DMS53 (cell line): ENCODE data around the gene TRIM2.

Source experiments
- DNase-seq: peaks from one replicate; lab custom pipeline; 2025; lab: John Stamatoyannopoulos, UW

The TRIM2 gene

DNA sequence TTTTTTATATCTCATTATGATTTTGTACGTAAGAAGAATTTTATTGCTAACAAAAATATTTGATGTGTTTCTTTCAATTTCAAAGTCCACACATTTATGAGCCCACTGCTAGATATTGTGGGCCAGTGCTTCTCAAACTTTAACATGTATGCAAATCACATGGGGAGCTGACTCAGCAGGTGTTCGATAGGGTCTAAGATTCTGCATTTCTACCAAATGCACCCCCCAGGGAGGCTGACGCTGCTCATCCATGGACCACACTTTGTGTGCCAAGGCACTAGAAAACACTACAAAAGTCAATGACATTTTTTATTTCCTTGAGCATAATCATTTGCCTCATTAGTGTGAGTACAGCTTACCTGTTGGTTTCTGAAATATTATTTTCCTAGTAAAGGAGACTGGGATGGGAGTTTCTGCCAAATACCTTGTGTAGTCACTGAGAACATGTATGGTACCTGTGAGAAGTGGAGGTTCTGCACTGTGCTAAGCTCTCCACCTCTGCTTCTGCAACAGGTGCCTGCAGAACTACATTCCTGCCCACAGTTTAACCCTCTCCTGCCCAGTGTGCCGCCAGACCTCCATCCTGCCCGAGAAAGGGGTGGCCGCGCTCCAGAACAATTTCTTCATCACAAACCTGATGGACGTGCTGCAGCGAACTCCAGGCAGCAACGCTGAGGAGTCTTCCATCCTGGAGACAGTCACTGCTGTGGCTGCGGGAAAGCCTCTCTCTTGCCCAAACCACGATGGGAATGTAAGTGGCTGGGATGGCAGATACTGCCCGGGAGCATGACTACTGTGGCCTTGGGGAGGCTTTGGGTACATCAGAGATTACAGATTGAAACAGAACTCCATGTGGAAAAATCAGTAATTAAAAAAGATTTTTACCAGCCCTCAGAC, 71.4 kb downstream of the TRIM2 start:
- no peak for DNase-seq

DNA sequence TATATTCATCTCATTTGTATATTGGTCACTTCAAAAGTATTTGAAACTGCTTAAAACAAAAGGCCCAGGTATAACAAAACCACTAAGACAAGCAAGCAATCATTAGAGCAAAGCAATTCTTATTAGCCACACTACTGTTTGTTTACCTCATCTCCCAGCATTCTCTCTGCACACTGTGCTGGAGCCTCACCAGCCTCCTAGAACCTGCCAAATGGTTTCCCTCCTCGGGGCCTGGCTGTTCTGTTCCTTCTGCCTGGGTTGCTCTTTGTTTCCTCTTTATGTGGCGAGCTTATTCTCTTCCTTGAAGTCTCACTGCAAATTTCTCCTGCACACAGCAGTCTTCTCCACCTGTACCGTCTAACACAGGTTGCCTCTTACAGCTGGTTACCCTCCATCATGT, 72.7 kb downstream of the TRIM2 start:
- no peak for DNase-seq

DNA sequence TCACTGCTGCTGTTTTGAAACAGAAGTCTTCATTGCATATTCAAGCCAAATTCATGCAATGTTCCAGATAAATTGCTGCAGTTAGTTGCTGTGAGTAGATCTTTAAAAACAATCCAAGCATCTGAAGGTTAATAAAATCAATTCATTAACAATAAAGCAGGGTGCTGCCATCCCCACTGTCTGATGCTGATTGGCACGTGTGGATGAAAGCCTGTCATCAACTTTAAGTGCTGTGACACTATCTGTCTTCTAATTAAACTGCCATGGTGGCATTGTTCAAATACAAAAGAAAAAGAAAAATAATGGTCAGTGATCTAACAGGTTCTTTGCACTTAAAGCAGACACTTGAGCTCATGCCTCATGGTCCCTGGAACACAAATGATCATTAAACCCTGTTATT, 77.2 kb downstream of the TRIM2 start:
- DNase-seq: no peak

- no peak for DNase-seq
Observed at GRCh38 chr4:153282023-153282422, 77.8 kb downstream of the TRIM2 start.

DNA sequence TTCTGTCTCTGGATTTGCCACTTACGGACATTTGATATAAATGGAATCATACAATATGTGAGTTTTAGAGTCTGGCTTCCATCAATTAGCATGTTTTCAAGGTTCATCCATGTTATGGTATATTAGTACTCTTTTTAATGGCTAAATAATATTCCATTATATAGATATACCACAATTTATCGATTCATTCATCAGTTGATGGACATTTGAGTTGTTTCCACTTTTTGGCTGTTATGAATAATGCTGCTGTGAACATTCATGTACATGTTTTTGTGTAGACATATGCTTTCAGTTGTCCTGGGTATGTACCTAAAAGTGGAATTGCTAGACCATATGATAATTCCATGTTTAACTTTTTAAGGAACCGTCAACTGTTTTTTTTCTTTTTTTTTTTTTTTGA, 79.0 kb downstream of the TRIM2 start:
- no peak for DNase-seq

DNA sequence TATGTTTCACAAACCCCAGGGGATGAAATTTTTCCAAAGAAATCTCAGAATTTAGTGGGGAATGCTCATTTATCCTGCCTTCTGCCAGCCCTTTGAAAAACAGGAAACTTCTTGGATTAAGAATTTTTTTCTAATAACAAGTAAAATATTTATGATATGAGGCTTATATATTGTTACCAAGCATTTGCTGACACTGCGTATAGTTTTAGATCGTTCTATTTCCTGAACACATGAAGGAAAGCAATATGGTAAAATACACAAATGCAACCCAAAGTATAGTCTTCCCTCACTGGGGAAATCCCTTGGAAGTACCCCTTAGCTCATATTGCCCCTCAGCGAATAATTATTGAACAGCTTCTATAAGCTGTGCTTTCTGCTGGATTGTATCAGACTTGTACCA, 85.9 kb downstream of the TRIM2 start:
- DNase-seq: no peak

DNA sequence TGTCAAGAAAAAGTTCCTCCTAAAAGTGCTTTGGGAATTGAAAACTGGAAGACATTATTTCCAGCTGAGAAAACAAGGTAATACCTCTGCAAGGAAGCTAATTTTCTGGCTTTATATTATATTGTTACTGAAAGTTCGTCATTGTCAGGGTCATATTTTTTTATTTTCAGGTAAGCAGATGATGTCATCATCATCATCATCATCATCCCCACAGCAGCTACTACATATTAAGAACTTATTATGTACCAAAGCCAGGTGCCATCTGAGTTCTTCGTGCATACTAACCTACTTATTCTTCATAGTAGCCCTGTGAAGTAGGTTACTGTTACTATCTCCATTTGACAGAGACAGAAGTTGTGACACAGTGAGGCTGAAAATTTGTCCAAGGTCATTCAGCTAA, 87.3 kb downstream of the TRIM2 start:
- DNase-seq: no peak

DNA sequence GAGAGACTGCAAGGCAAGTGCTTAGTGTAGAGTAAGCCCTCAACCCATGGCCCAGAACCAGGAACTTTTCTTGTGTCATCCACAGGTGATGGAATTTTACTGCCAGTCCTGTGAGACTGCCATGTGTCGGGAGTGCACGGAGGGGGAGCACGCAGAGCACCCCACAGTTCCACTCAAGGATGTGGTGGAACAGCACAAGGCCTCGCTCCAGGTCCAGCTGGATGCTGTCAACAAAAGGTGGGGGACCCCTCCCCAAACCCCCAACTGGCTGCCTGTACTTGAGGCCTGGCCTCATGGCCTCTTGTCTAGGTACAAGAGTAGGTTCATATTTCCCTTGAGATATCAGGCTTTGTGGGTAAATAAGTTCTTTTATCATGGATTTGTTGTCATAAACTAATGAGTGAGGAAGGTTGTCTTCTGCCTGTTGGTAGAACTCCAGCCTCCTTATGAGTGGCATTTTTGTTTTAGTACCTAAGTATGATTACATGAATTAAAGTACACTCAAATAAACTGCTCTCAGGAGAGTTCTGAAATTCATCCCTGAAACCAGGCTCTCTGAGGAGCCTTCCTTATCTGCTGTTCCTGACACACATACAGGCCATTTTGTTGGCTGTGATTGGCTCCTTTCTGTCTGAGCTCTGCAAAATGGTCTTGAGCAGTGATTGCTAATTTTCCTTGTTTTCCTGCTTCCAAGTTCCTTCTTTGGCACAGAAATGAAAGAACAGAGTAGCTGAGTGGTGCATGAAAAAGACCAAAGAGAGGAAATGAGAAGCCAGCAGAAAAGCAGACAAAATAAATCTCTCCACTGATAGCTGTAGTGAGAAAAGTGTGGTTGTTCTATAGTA, 88.9 kb downstream of the TRIM2 start:
- no peak for DNase-seq

GRCh38 chr4:153293742-153294057, 89.5 kb downstream of the TRIM2 start:
- DNase-seq: no peak

DNA sequence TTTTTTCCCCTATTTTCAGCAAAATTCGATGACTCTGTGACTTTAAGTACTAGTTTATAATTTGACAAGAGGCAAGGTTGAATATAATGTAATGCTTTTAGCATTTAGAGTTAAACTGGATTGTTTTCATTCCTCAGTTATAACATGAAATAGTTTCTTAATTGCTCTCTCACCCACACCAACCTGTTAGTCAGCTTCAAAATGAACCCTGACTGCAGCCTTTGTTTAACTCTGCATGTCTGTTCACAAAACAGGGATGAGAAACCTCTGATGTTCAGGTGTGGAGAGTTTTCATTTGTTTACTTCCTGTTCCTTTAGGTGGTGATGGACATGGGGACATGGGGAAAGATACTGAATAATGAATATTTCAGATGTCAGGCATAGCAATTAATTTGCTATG, 90.4 kb downstream of the TRIM2 start:
- DNase-seq: peak; percentile 77

DNA sequence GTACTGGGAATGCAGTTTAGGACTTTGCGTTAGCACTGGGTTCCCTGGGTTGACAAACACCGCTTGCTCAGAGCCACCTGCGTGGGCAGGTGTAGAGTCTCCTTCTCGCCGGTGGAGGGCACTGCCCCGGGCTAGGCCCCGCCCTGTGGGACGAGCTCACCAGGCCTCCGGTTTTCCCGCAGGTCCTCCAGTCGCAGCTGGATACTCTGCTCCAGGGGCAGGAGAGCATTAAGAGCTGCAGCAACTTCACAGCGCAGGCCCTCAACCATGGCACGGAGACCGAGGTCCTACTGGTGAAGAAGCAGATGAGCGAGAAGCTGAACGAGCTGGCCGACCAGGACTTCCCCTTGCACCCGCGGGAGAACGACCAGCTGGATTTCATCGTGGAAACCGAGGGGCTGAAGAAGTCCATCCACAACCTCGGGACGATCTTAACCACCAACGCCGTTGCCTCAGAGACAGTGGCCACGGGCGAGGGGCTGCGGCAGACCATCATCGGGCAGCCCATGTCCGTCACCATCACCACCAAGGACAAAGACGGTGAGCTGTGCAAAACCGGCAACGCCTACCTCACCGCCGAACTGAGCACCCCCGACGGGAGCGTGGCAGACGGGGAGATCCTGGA, 91.0 kb downstream of the TRIM2 start:
- peak; percentile 91 for DNase-seq

DNA sequence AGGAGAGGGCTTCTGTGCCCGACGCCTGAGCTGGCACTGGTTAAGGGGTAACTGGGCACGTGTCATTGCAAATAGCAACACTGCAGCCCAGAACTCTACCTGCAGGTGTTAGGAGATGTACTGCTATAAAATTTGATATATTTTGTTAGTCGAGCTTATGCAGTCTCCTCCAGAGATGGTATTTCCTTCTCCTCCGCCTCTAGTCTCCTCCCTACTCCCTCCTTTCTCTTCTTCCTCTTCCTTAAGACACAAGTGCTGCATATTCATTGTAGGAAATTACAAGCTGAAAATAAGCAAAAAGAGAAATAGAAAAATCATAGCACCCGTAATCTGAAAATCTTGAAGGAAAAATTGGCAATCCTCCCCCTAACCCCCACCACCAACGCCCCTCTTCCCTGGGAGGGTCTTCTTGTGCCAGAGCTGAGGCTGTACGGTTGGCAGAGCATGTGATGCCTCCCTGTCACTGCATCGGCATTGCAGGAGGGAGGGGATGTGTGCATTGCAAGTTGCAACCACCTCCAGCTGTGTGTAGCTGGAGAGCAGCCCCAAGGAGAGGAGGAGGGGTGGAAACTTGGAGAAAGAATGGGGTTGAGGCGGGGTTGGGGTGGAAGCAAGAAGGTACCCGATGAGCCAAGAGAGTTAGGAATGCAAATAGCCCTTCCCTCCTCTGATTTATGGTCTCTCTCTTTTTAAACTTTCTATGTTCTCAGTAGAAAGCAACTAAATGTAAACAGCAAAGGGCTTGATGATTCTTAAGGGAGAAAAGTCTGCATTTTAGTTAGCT, 92.0 kb downstream of the TRIM2 start:
- peak; percentile 1 for DNase-seq

DNA sequence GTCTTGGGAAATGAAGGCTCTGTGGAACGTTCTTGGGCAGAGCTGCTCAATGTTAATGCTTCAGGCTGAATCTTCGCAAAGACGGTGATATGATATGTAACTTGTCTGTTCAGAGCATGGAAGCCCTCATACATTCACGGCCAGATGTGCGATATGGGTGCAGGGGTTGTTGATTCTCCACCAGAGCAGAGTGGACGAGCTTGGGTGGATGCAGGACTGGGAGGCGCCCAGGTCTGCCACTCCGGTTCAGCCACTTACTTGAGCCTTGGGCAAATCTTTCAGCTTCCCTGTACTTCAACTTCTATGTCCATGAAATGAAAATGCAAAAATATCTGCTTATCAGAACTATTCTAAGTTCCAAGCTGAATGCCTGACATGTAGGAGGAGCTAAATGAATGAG, 92.9 kb downstream of the TRIM2 start:
- DNase-seq: no peak

- no peak for DNase-seq
Observed at GRCh38 chr4:153310793-153311192, 106.5 kb downstream of the TRIM2 start.

DNA sequence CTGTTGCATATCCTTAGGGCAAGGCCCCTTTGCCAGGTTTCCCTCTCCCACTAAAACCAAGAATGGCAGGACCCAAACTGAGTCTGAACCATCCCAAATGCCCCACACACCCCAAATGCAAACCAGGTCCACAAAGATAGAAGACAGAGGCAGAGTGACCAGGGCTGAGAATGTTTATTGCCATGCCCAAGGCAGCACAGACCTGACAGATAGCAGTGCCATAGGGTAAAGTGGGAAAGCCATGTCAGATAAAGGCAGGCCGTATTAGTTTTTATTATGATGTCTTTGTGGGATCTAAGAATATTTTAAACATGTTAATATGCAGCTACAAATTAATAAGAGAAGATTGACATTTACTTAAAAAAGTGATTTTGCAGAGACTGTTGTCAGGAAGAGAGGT, 110.7 kb downstream of the TRIM2 start:
- no peak for DNase-seq

- peak; percentile 74 for DNase-seq
Observed at GRCh38 chr4:153318696-153319320, 114.6 kb downstream of the TRIM2 start.

GRCh38 chr4:153322791-153323190, 118.5 kb downstream of the TRIM2 start:
- DNase-seq: no peak

GRCh38 chr4:153324046-153324445, 119.8 kb downstream of the TRIM2 start:
- no peak for DNase-seq

DNA sequence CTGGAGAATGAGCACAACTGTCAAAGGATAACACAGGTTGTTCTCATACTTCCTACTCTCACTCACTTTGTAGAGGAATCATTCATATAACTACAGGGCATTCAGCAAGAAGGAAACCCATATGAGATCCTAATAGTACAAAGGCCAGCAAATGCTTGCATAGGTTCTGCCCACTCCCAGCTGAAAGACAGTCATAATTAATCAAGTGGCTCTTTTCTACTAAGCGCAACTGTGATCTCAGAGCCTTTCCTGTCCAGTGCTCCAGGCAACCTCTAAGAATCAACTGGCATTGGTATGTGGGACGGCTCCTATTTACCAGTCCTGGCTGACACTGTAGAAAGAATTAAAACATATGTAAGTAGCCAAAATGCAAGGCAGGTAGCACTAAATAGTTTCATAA, 121.3 kb downstream of the TRIM2 start:
- DNase-seq: no peak

DNA sequence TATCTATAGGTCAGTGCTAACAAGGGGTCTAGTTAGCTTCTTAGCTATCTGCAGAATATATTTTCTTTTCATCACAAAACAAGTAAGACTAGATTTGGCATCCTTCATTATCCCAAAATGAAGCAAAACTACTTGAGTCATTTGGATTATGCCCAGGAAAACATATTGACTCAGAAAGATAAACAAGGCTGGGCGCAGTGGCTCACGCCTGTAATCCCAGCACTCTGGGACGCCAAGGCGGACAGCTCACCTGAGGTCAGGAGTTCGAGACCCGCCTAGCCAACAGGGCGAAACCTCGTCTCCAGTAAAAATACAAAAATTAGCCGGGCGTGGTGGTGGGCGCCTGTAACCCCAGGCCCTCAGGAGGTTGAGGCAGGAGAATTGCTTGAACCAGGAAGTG, 122.3 kb downstream of the TRIM2 start:
- no peak for DNase-seq

DNA sequence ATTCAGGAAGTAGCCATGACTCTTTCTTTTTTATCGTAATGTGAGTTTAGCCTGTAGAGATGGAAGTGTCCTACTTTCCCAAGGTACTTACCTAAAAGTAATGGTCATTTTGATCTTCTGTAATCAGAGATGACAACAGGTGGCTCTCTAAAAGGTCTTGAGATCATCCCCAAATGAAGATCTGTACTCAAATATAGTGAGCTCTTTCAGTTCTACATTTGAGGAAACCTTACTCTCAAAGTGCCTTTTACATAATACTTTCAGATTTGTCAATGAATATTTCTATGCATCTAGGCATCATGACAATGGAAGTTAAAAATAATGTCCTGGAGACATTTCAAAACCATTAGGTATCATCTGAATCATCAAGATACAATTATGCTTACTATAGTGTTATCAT, 123.0 kb downstream of the TRIM2 start:
- no peak for DNase-seq

- no peak for DNase-seq
Observed at GRCh38 chr4:153332936-153333335, 128.7 kb downstream of the TRIM2 start.
